ENCODE results near the gene ENPEP. TPM values are rescaled to one million over a fixed set of nuclear protein-coding genes. Genes with fewer than 3 reads are reported as not detected.

The ENPEP gene
- total and polyA plus RNA-seq, 2 of the 13 experiments (the other 11 are each of a cell fraction or from before 2014, with no cell fraction given), result not detected

GRCh38 chr4:110516106-110516922 lies 40.4 kb downstream of the ENPEP start (continued):
- TF ChIP-seq ATF5 (CRISPR knock-in tag; IDR thresholded peaks at IDR 0.05; ENCODE audit: low read depth), result no peak
- TF ChIP-seq MTF2 (CRISPR knock-in tag; IDR thresholded peaks at IDR 0.05; ENCODE audit: borderline replicate concordance), result no peak
- TF ChIP-seq ZNF331 (CRISPR knock-in tag; IDR thresholded peaks at IDR 0.05), result no peak; the same call in 1 of the 2 replicates
- no peak for TF ChIP-seq ZNF567 (CRISPR knock-in tag; IDR thresholded peaks at IDR 0.05; ENCODE audit: borderline replicate concordance)
- TF ChIP-seq FOXO1 (CRISPR knock-in tag; IDR thresholded peaks at IDR 0.05), result 0 out of 2 replicates have a peak, but pooled peaks have one; percentile 13
- TF ChIP-seq DPF2 (CRISPR knock-in tag; IDR thresholded peaks at IDR 0.05; ENCODE audit: borderline replicate concordance, low read depth), result no peak
- TF ChIP-seq PAXIP1 (CRISPR knock-in tag; conservative IDR thresholded peaks at IDR 0.05), result no peak
- TF ChIP-seq CHD2 (IDR thresholded peaks at IDR 0.05; ENCODE audit: low read depth, low read length), result no peak
- TF ChIP-seq ETV5 (CRISPR knock-in tag; IDR thresholded peaks at IDR 0.05; ENCODE audit: borderline replicate concordance), result peak; percentile 10; the same call in 1 of the 2 replicates
- no peak for TF ChIP-seq ZNF609 (CRISPR knock-in tag; IDR thresholded peaks at IDR 0.05; ENCODE audit: borderline replicate concordance)
- no peak for TF ChIP-seq ZNF460 (CRISPR knock-in tag; IDR thresholded peaks at IDR 0.05; ENCODE audit: borderline replicate concordance)
- no peak for TF ChIP-seq FOXP4 (CRISPR knock-in tag; IDR thresholded peaks at IDR 0.05)
- TF ChIP-seq ZNF382 (CRISPR knock-in tag; IDR thresholded peaks at IDR 0.05; ENCODE audit: borderline replicate concordance), result no peak
- TF ChIP-seq SMAD1 (CRISPR knock-in tag; IDR thresholded peaks at IDR 0.05; ENCODE audit: borderline replicate concordance, low read depth), result no peak
- no peak for TF ChIP-seq AGO1 (IDR thresholded peaks at IDR 0.05; ENCODE audit: low read depth, low read length, poor library complexity, severe bottlenecking)
- no peak for TF ChIP-seq ZNF230 (CRISPR knock-in tag; IDR thresholded peaks at IDR 0.05)
- no peak for TF ChIP-seq ZMYM2 (CRISPR knock-in tag; IDR thresholded peaks at IDR 0.05)

Data from HepG2 (cell line).